COLO829 (cell line): ENCODE measurements around the gene USP33.
"Not testable (repeated sequence)": the region's sequence is repeated elsewhere in the genome, so short reads cannot be mapped to it uniquely, and the experiment has no call there.

Experiments
- DNase-seq: peaks from one replicate; pipeline ENCODE4 v3.0.0; 2012; ENCODE audit warnings: low spot score

USP33 gene

GRCh38 chr1:77759071-77760028 lies at the start of gene USP33:
TSS of gene USP33 (minus strand) at chr1:77759852. CDS start at chr1:77741697, 18,155 bp downstream.
- peak; percentile 56 for DNase-seq

GRCh38 chr1:77803371-77803770 lies 43.7 kb upstream of the USP33 start:
- DNase-seq, result no peak

GRCh38 chr1:77802026-77802425 lies 42.4 kb upstream of the USP33 start:
- DNase-seq, result no peak

- no peak for DNase-seq
Measured at GRCh38 chr1:77797991-77798390, 38.3 kb upstream of the USP33 start.

GRCh38 chr1:77796695-77797405 lies 37.2 kb upstream of the USP33 start:
- DNase-seq, result peak; percentile 84

- no peak for DNase-seq
Measured at GRCh38 chr1:77794550-77794949, 34.9 kb upstream of the USP33 start.

- DNase-seq, result not testable (repeated sequence)
Measured at GRCh38 chr1:77786093-77786741, 26.6 kb upstream of the USP33 start.

GRCh38 chr1:77783141-77783540 lies 23.5 kb upstream of the USP33 start:
- no peak for DNase-seq

GRCh38 chr1:77781683-77782082 lies 22.0 kb upstream of the USP33 start:
- no peak for DNase-seq

GRCh38 chr1:77779529-77780281 lies 20.1 kb upstream of the USP33 start, which contains the start of gene MIGA1:
TSS of gene MIGA1 (plus strand) at chr1:77779649. CDS start at chr1:77783253, 3,604 bp downstream.
- DNase-seq, result peak; percentile 72

GRCh38 chr1:77776007-77776700 lies 16.5 kb upstream of the USP33 start:
- no peak for DNase-seq

- no peak for DNase-seq
Measured at GRCh38 chr1:77768006-77768405, 8.4 kb upstream of the USP33 start.

GRCh38 chr1:77762072-77762476 lies 2.4 kb upstream of the USP33 start:
- DNase-seq, result no peak

GRCh38 chr1:77757603-77758002 lies 2.0 kb downstream of the USP33 start:
- no peak for DNase-seq

- no peak for DNase-seq
Measured at GRCh38 chr1:77757066-77757584, 2.5 kb downstream of the USP33 start.

GRCh38 chr1:77756052-77756754 lies 3.4 kb downstream of the USP33 start:
- no peak for DNase-seq

- not testable (repeated sequence) for DNase-seq
Measured at GRCh38 chr1:77749489-77749888, 10.2 kb downstream of the USP33 start.

GRCh38 chr1:77744576-77744975 lies 15.1 kb downstream of the USP33 start:
- no peak for DNase-seq

GRCh38 chr1:77742011-77742555 lies 17.6 kb downstream of the USP33 start:
- no peak for DNase-seq

GRCh38 chr1:77741316-77741715 lies 18.3 kb downstream of the USP33 start:
- no peak for DNase-seq
